ENCODE results near the gene AGBL3. TPM values are rescaled to one million over a fixed set of nuclear protein-coding genes. Genes with fewer than 3 reads are reported as not detected.

Gene AGBL3
- total and polyA plus RNA-seq, 9 of the 15 experiments (the other 6 are each of a cell fraction or from before 2014, with no cell fraction given): 0.54 to 2.9 (median 1.7) TPM

- TF ChIP-seq, protein P1, sequence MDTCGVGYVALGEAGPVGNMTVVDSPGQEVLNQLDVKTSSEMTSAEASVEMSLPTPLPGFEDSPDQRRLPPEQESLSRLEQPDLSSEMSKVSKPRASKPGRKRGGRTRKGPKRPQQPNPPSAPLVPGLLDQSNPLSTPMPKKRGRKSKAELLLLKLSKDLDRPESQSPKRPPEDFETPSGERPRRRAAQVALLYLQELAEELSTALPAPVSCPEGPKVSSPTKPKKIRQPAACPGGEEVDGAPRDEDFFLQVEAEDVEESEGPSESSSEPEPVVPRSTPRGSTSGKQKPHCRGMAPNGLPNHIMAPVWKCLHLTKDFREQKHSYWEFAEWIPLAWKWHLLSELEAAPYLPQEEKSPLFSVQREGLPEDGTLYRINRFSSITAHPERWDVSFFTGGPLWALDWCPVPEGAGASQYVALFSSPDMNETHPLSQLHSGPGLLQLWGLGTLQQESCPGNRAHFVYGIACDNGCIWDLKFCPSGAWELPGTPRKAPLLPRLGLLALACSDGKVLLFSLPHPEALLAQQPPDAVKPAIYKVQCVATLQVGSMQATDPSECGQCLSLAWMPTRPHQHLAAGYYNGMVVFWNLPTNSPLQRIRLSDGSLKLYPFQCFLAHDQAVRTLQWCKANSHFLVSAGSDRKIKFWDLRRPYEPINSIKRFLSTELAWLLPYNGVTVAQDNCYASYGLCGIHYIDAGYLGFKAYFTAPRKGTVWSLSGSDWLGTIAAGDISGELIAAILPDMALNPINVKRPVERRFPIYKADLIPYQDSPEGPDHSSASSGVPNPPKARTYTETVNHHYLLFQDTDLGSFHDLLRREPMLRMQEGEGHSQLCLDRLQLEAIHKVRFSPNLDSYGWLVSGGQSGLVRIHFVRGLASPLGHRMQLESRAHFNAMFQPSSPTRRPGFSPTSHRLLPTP (IDR thresholded peaks at IDR 0.05; ENCODE audit: borderline replicate concordance, extremely low read depth, insufficient read length): no peak
- TF ChIP-seq FOSL1 (tag; conservative IDR thresholded peaks at IDR 0.05) (no peak), CREB1 (IDR thresholded peaks at IDR 0.05) (peak; percentile 56), CREB1 (CRISPR knock-in tag; IDR thresholded peaks at IDR 0.05) (peak; percentile 53; the same call in 1 of the 2 replicates), EP300 (IDR thresholded peaks at IDR 0.05; ENCODE audit: low read length) (peak; percentile 49; the same call in 1 of the 2 replicates), ZNF668 (CRISPR knock-in tag; IDR thresholded peaks at IDR 0.05) (0 out of 2 replicates have a peak, but pooled peaks have one; percentile 32), FOXK1 (CRISPR knock-in tag; IDR thresholded peaks at IDR 0.05; ENCODE audit: borderline replicate concordance) (peak; percentile 70; the same call in 1 of the 2 replicates), MTA2 (IDR thresholded peaks at IDR 0.05; ENCODE audit: low read depth) (no peak; the same call in 1 of the 2 replicates), SAFB2 (IDR thresholded peaks at IDR 0.05; ENCODE audit: borderline replicate concordance, low read depth, low read length, severe bottlenecking) (no peak), ZFP91 (CRISPR knock-in tag; IDR thresholded peaks at IDR 0.05) (peak; percentile 39; the same call in 1 of the 2 replicates), CEBPB (tag; IDR thresholded peaks at IDR 0.05) (no peak), ZNF316 (IDR thresholded peaks at IDR 0.05) (no peak), YBX1 (IDR thresholded peaks at IDR 0.05) (no peak), AFF4 (CRISPR knock-in tag; IDR thresholded peaks at IDR 0.05) (peak; percentile 83; the same call in 1 of the 2 replicates)
- TF ChIP-seq, protein P2, sequence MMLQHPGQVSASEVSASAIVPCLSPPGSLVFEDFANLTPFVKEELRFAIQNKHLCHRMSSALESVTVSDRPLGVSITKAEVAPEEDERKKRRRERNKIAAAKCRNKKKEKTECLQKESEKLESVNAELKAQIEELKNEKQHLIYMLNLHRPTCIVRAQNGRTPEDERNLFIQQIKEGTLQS (IDR thresholded peaks at IDR 0.05): no peak; the same call in 1 of the 2 replicates
- TF ChIP-seq, protein P2 (CRISPR knock-in tag; conservative IDR thresholded peaks at IDR 0.05): peak; percentile 60; the same call in 1 of the 2 replicates
- TF ChIP-seq, protein P3, sequence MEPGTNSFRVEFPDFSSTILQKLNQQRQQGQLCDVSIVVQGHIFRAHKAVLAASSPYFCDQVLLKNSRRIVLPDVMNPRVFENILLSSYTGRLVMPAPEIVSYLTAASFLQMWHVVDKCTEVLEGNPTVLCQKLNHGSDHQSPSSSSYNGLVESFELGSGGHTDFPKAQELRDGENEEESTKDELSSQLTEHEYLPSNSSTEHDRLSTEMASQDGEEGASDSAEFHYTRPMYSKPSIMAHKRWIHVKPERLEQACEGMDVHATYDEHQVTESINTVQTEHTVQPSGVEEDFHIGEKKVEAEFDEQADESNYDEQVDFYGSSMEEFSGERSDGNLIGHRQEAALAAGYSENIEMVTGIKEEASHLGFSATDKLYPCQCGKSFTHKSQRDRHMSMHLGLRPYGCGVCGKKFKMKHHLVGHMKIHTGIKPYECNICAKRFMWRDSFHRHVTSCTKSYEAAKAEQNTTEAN (CRISPR knock-in tag; IDR thresholded peaks at IDR 0.05): no peak
Observed at GRCh38 chr7:135170274-135170997, 184.1 kb downstream of the AGBL3 start, which contains the start of gene CYREN (continued).
